Osteoblast (primary cell): ENCODE results near the gene MINDY1. TPM values are rescaled to one million over a fixed set of nuclear protein-coding genes. Genes with fewer than 3 reads are reported as not detected.

Experiments used
- DNase-seq: peaks from one replicate; pipeline ENCODE4 v3.0.0; 2011; ENCODE audit warnings: low spot score, mixed read lengths; ENCODE audit not compliant: insufficient read length; ENCODE audit errors: missing footprints
- H2AFZ ChIP-seq: 2 replicates; pipeline ENCODE4 v1.6.0; 2011; ENCODE audit warnings: mild to moderate bottlenecking, low read length
- H3K27ac ChIP-seq: 2 replicates; pipeline ENCODE4 v1.5.1; 2011; ENCODE audit warnings: mild to moderate bottlenecking, low read depth, low read length, moderate library complexity
- H3K27me3 ChIP-seq: 2 replicates; pipeline ENCODE4 v1.6.0; 2012; ENCODE audit warnings: mild to moderate bottlenecking, control low read depth, inconsistent platforms, low read length, moderate library complexity; ENCODE audit not compliant: insufficient read depth
- H3K36me3 ChIP-seq: 2 replicates; pipeline ENCODE4 v1.5.1; 2011; ENCODE audit warnings: mild to moderate bottlenecking, low read length, control low read depth, moderate library complexity; ENCODE audit not compliant: insufficient read depth
- H3K4me1 ChIP-seq: 2 replicates; pipeline ENCODE4 v1.5.1; 2011; ENCODE audit warnings: mild to moderate bottlenecking, low read length, control low read depth, moderate library complexity; ENCODE audit not compliant: insufficient read depth
- H3K4me2 ChIP-seq: 2 replicates; pipeline ENCODE4 v1.6.0; 2011; ENCODE audit warnings: mild to moderate bottlenecking, low read length; ENCODE audit not compliant: insufficient read depth
- H3K4me3 ChIP-seq: fragments of 200-600 bp; sonication (generic); 3 replicates; pipeline ENCODE4 v1.5.1; 2012; ENCODE audit warnings: mild to moderate bottlenecking, low read length, inconsistent platforms; ENCODE audit not compliant: insufficient read depth
- H3K79me2 ChIP-seq: 2 replicates; pipeline ENCODE4 v1.6.0; 2012; ENCODE audit warnings: mild to moderate bottlenecking, low read length, control low read depth, inconsistent platforms; ENCODE audit not compliant: insufficient read depth
- H3K9me3 ChIP-seq: 2 replicates; pipeline ENCODE4 v1.5.1; 2011; ENCODE audit warnings: low read depth, low read length, control low read depth
- H4K20me1 ChIP-seq: 2 replicates; pipeline ENCODE4 v1.6.0; 2012; ENCODE audit warnings: mild to moderate bottlenecking, low read length, control low read depth; ENCODE audit not compliant: insufficient read depth
- total RNA-seq: library from RNA; depleted of rRNA; stranded (reverse); fragments of >200 nt; gene quantifications from 2 replicates; pipeline ENCODE4 v1.2.3, GENCODE V29; 2012
- TF ChIP-seq, protein P1 (sequence below): IDR thresholded peaks from 2 replicates; pipeline ENCODE4 v1.5.1; 2011; ENCODE audit warnings: mild to moderate bottlenecking, low read depth, low read length, moderate library complexity; ENCODE audit errors: extremely low read depth

MINDY1 gene
- total RNA-seq, 1 donor: 18.1 TPM

GRCh38 chr1:151037032-151037431, 30.3 kb upstream of the MINDY1 start:
- no peak overlapping the region for H3K4me2 ChIP-seq
- DNase-seq: no peak
- peaks cover 4% of the 10 kb centered on the region for H3K4me1 ChIP-seq
- H3K27me3 ChIP-seq: no peaks in the 10 kb centered on the region
- H3K36me3 ChIP-seq: peaks cover 17% of the 10 kb centered on the region
- H2AFZ ChIP-seq: no peak overlapping the region
- H3K27ac ChIP-seq: no peak overlapping the region
- TF ChIP-seq, protein P1, sequence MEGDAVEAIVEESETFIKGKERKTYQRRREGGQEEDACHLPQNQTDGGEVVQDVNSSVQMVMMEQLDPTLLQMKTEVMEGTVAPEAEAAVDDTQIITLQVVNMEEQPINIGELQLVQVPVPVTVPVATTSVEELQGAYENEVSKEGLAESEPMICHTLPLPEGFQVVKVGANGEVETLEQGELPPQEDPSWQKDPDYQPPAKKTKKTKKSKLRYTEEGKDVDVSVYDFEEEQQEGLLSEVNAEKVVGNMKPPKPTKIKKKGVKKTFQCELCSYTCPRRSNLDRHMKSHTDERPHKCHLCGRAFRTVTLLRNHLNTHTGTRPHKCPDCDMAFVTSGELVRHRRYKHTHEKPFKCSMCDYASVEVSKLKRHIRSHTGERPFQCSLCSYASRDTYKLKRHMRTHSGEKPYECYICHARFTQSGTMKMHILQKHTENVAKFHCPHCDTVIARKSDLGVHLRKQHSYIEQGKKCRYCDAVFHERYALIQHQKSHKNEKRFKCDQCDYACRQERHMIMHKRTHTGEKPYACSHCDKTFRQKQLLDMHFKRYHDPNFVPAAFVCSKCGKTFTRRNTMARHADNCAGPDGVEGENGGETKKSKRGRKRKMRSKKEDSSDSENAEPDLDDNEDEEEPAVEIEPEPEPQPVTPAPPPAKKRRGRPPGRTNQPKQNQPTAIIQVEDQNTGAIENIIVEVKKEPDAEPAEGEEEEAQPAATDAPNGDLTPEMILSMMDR: no peak
- H3K4me3 ChIP-seq: no peak overlapping the region
- H3K9me3 ChIP-seq: no peaks in the 10 kb centered on the region
- H3K79me2 ChIP-seq: no peaks in the 10 kb centered on the region
- H4K20me1 ChIP-seq: no peaks in the 10 kb centered on the region

DNA sequence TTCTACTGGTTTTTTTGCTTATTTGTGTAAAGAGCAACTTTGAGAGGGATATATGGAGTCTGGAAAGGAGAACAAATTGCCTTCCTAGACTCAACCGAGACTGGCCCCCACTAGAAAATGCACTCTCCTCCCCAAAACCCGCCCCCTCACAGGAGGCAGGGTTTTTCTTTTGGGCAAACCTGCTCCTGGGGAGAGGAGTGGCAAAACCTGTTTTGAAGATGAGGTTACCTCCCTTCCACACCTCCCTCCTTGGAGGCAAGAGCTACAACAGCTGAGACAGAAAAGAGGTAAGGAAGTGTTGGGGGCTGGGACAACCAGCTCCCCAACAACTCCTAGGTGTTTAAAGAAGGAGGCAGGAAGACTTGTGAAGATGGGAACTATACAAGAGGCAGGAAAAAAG, 29.7 kb upstream of the MINDY1 start, which contains the start of gene BNIPL:
BNIPL (plus strand) TSS at position 231 of the 400 bp plus-strand sequence; CDS start at position 371, 140 bp downstream.
- Histone ChIP-seq H3K4me1 (peaks cover 4% of the 10 kb centered on the region), H3K27me3 (no peaks in the 10 kb centered on the region), H2AFZ (no peak within 1 kb of the TSS), H4K20me1 (no peaks in the 10 kb centered on the region), H3K27ac (no peak within 1 kb of the TSS), H3K4me2 (no peak within 1 kb of the TSS), H3K9me3 (no peaks in the 10 kb centered on the region), H3K4me3 (no peak within 1 kb of the TSS), H3K79me2 (no peaks in the 10 kb centered on the region), H3K36me3 (peaks cover 20% of the 10 kb centered on the region)
- no peak for DNase-seq
- TF ChIP-seq, protein P1: no peak

DNA sequence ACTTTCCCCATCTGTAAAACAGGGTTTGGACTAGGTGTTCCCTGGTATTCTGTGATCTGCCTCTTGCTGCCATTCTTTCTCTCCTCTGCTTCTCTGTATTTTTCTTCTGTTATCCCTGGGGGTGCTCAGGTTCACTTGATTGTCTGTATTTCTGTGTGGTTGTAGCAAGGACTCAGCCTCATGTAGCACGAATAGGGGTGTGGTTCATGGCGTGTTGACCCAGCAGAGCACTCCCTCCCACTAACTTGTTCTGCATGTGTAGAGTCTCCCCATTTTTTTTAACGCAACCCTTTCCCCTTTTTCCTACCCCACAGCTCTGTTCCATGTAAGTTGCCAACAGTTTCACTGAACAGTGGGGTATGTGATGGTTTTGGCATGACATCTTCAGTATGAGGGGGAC, 28.5 kb upstream of the MINDY1 start:
- peaks cover 28% of the 10 kb centered on the region for H3K36me3 ChIP-seq
- TF ChIP-seq, protein P1: no peak
- H3K27me3 ChIP-seq: no peaks in the 10 kb centered on the region
- H3K4me2 ChIP-seq: no peak overlapping the region
- H2AFZ ChIP-seq: no peak overlapping the region
- H3K27ac ChIP-seq: no peak overlapping the region
- no peak for DNase-seq
- H3K79me2 ChIP-seq: no peaks in the 10 kb centered on the region
- H4K20me1 ChIP-seq: no peaks in the 10 kb centered on the region
- H3K4me1 ChIP-seq: peaks cover 4% of the 10 kb centered on the region
- H3K4me3 ChIP-seq: no peak overlapping the region
- H3K9me3 ChIP-seq: no peaks in the 10 kb centered on the region

DNA sequence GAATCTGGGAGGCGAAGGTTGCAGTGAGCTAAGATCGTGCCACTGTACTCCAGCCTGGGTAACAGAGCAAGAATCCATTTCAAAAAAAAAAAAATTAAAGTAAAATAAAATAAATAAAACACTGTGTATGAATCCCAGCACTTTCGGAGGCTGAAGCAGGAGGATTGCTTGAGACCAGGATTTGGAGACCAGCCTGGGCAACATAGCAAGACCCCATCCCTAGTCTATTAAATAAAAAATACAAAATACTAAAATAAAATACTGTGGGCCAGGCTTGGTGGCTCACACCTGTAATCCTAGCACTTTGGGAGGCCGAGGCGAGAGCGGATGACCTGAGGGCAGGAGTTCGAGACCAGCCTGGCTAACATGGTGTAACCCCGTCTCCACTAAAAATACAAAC, 25.5 kb upstream of the MINDY1 start:
- DNase-seq: no peak
- Histone ChIP-seq H3K4me2 (no peak overlapping the region), H3K9me3 (no peaks in the 10 kb centered on the region), H3K36me3 (peaks cover 38% of the 10 kb centered on the region), H4K20me1 (no peaks in the 10 kb centered on the region), H3K4me3 (no peak overlapping the region), H3K79me2 (no peaks in the 10 kb centered on the region), H2AFZ (no peak overlapping the region), H3K4me1 (peaks cover 4% of the 10 kb centered on the region), H3K27me3 (no peaks in the 10 kb centered on the region), H3K27ac (no peak overlapping the region)
- TF ChIP-seq, protein P1: no peak
